Measurements from ENCODE around the gene ACSM2A. TPM values are rescaled to one million over a fixed set of nuclear protein-coding genes. Genes with fewer than 3 reads are reported as not detected.

ACSM2A gene
- total RNA-seq, 1 donor from 2014 or later, result not detected

Other genes with a start within 250 kb of the ACSM2A start
- not detected for gene GP2, start 124.0 kb upstream of the ACSM2A start, total RNA-seq
- not detected for gene UMOD, start 98.8 kb upstream of the ACSM2A start, total RNA-seq
- not detected for gene PDILT, start 46.8 kb upstream of the ACSM2A start, total RNA-seq
- not detected for gene ACSM5, start 42.0 kb upstream of the ACSM2A start, total RNA-seq
- not detected for gene ACSM2B, start 124.8 kb downstream of the ACSM2A start, total RNA-seq
- not detected for gene ACSM1, start 246.2 kb downstream of the ACSM2A start, total RNA-seq

Measured in tongue (tissue), 1 donor.